Measurements from ENCODE around the gene ESAM. TPM values are rescaled to one million over a fixed set of nuclear protein-coding genes. Genes with fewer than 3 reads are reported as not detected.

Gene ESAM
- total RNA-seq, 5 donors from 2014 or later (not counting 1 experiment from before 2014, with no cell fraction given), result 1.2 to 3.5 (median 2.5) TPM

DNA sequence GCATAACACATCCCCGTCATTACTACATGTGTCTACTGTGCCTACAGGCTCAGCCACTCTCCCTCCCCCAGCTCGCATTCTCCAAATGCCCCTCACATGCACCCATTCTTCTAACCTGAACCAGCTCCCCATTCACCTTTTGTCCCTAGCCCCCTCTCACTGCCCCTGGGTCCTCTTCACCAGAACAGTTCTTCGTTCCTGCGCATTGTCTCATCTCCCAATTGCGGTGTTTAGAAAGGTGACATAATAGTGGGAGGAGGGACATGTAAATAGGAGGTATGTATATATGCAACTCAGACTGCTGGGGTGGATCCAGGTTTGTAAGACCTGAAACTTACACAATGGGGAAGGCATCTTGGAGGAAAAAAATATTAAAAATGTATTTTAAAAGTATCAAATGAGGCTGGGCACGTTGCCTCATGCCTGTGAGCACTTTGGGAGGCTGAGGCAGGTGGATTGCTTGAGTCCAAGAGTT is 5.3 kb downstream of the ESAM start:
- Mint-ChIP-seq H3K9me3 (no peaks in the 10 kb centered on the region), H3K27ac (peak overlapping the region in 1 of 2 donors; percentile 24), H3K36me3 (no peaks in the 10 kb centered on the region), H3K4me3 (no peak overlapping the region), H3K4me1 (peaks cover 18 to 43% (median 22%) of the 10 kb centered on the region in 3 donors), H3K27me3 (peaks cover 29 to 57% of the 10 kb centered on the region in 2 donors)
- peaks cover 16 to 43% of the 10 kb centered on the region in 2 experiments for H3K4me1 ChIP-seq (ENCODE audit: control insufficient read depth in 1 of 2, extremely low read depth in 1 of 2, insufficient read depth in 2 of 2, low read length in 2 of 2)
- H3K27ac ChIP-seq (ENCODE audit: low read length), result no peak overlapping the region
- no peaks in the 10 kb centered on the region for H3K9me3 ChIP-seq
- POLR2A ChIA-PET, result no interaction called here
- H3K36me3 ChIP-seq (ENCODE audit: control insufficient read depth in 2 of 2, extremely low read depth in 1 of 2, insufficient read depth in 1 of 2, low read length in 1 of 2), result no peaks in the 10 kb centered on the region
- 89% methylated on average over 1 of the region's 6 CpGs for WGBS (ENCODE audit: insufficient coverage)
- H3K27me3 ChIP-seq (replicated peaks in 1 of 2; ENCODE audit: control insufficient read depth in 2 of 2, extremely low read depth in 1 of 2, insufficient read depth in 2 of 2, low read length in 1 of 2), result peaks cover 0 to 80% of the 10 kb centered on the region in 2 experiments
- DNase-seq, result no peak
- ATAC-seq (replicated peaks in 1 of 4), result no peak
- no peak overlapping the region for H3K4me3 ChIP-seq (ENCODE audit: control insufficient read depth in 1 of 2, extremely low read depth in 1 of 2, low read length in 1 of 2)
- CTCF ChIA-PET, result interaction anchor here in 1 of 2 donors (0.5 kb wide), 1 partner anchor 83 kb away, joined by 3 read pairs; the partner anchor contains the start of gene SPA17

DNA sequence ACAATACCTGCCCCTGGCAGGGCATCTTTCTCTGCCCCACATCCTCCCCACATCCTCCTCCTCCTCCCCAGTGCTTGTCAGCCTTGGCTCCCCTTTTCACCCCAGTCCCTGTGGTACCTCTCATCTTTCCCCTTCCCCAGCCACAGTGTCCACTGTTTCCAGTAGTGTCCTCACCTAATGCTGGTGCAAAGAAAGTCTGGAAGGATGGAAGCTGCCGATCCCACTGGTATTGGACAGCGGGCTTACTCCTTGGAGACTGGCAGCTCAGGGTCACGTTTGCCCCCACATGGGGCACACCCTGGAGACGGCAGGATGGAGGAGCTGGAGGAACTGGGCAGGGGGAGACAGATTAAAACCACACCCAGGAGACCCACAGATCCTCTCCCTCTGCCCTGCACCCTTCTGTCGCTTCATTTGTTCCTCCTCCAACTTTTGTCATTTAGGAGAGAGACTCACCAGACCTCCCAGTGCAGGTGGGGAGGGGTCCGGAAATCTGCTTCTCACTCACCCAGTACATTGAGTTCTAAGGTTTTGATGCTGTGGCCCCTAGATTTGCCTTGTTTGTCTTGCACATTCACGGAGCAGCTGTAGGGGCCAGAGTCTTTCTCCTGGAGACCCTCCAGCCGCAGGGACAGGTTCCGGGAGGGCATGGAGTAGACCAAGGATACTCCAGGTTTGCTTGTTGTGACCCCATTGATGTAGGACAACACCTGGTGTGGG is 5.9 kb downstream of the ESAM start:
- H3K9me3 ChIP-seq, result no peaks in the 10 kb centered on the region
- H3K27me3 Mint-ChIP-seq, result peaks cover 29 to 52% of the 10 kb centered on the region in 2 donors
- CTCF ChIA-PET, result interaction anchor here in 1 of 2 donors (0.5 to 1.2 kb wide), 2 partner anchors 10 to 82 kb away, joined by 3 to 11 read pairs; partner anchors contain the start of gene SPA17
- POLR2A ChIA-PET, result no interaction called here
- H3K36me3 Mint-ChIP-seq, result no peaks in the 10 kb centered on the region
- H3K27me3 ChIP-seq (replicated peaks in 1 of 2; ENCODE audit: control insufficient read depth in 2 of 2, extremely low read depth in 1 of 2, insufficient read depth in 2 of 2, low read length in 1 of 2), result peaks cover 0 to 79% of the 10 kb centered on the region in 2 experiments
- peak in 1 of 4 experiments; percentile 21 for ATAC-seq (replicated peaks in 1 of 4)
- no peak for DNase-seq
- no peak overlapping the region for H3K27ac Mint-ChIP-seq
- H3K4me1 ChIP-seq (ENCODE audit: control insufficient read depth in 1 of 2, extremely low read depth in 1 of 2, insufficient read depth in 2 of 2, low read length in 2 of 2), result peaks cover 15 to 39% of the 10 kb centered on the region in 2 experiments
- H3K36me3 ChIP-seq (ENCODE audit: control insufficient read depth in 2 of 2, extremely low read depth in 1 of 2, insufficient read depth in 1 of 2, low read length in 1 of 2), result no peaks in the 10 kb centered on the region
- no peak overlapping the region for H3K4me3 Mint-ChIP-seq
- 87% methylated on average over 3 of the region's 9 CpGs for WGBS (ENCODE audit: insufficient coverage)
- no peak overlapping the region for H3K4me3 ChIP-seq (ENCODE audit: control insufficient read depth in 1 of 2, extremely low read depth in 1 of 2, low read length in 1 of 2)
- H3K9me3 Mint-ChIP-seq, result no peaks in the 10 kb centered on the region
- peaks cover 18 to 38% (median 18%) of the 10 kb centered on the region in 3 donors for H3K4me1 Mint-ChIP-seq
- H3K27ac ChIP-seq (ENCODE audit: low read length), result no peak overlapping the region

DNA sequence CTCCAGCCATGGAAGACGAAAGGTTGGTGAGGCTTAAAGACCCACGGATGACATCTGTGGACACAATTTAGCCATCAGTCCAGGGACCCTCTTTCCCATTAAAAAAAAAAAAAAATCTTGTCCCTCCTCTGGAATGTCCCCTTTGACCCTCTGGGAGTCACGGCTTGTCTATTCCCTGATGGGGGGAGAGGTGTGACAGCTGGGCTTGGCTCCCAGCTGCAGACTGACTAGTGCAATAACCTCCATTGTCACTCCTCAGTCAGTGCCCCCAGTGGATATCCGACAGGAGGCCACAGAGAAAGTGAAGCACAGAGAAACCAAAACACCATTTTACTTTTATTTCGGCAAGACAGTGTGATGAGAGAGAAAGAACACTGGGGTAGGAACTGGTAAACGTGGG is 7.4 kb downstream of the ESAM start:
- Mint-ChIP-seq H3K36me3 (no peaks in the 10 kb centered on the region), H3K4me1 (peaks cover 11 to 39% (median 12%) of the 10 kb centered on the region in 3 donors), H3K27me3 (peaks cover 21 to 43% of the 10 kb centered on the region in 2 donors), H3K27ac (peak overlapping the region in 1 of 2 donors; percentile 25), H3K4me3 (no peak overlapping the region), H3K9me3 (no peaks in the 10 kb centered on the region)
- ChIA-PET CTCF (interaction anchor here in 1 of 2 donors (1.0 to 1.2 kb wide), 2 partner anchors 8 kb away, joined by 3 to 11 read pairs; no protein-coding TSS in a partner anchor), POLR2A (no interaction called here)
- DNase-seq (no peak), ATAC-seq (replicated peaks in 1 of 4) (no peak)
- H3K36me3 ChIP-seq (ENCODE audit: control insufficient read depth in 2 of 2, extremely low read depth in 1 of 2, insufficient read depth in 1 of 2, low read length in 1 of 2), result no peaks in the 10 kb centered on the region
- no peaks in the 10 kb centered on the region for H3K9me3 ChIP-seq
- H3K27me3 ChIP-seq (replicated peaks in 1 of 2; ENCODE audit: control insufficient read depth in 2 of 2, extremely low read depth in 1 of 2, insufficient read depth in 2 of 2, low read length in 1 of 2), result peaks cover 0 to 67% of the 10 kb centered on the region in 2 experiments
- peaks cover 12 to 25% of the 10 kb centered on the region in 2 experiments for H3K4me1 ChIP-seq (ENCODE audit: control insufficient read depth in 1 of 2, extremely low read depth in 1 of 2, insufficient read depth in 2 of 2, low read length in 2 of 2)
- no peak overlapping the region for H3K27ac ChIP-seq (ENCODE audit: low read length)
- H3K4me3 ChIP-seq (ENCODE audit: control insufficient read depth in 1 of 2, extremely low read depth in 1 of 2, low read length in 1 of 2), result no peak overlapping the region
- WGBS (ENCODE audit: insufficient coverage), result 75% methylated on average over 2 of the region's 6 CpGs

DNA sequence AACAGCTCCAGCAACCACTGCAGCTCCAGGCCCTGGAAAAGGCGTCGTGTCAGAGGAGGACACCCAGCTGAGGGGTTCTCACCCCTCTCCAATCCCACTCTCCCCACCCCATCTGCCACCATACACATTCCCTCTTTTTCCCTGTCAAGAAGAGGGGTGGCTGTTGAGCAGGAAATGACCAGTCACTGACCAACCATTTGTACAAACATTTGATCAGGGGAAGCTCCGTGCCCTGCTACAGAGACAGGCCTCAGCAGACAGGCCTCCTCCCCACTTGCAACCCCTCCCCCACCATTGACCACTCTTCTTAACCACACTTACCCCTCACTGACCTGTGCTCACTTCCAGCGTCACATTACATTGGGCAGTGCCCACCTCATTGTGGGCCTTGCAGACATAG is 7.8 kb downstream of the ESAM start:
- peaks cover 8 to 21% of the 10 kb centered on the region in 2 experiments for H3K4me1 ChIP-seq (ENCODE audit: control insufficient read depth in 1 of 2, extremely low read depth in 1 of 2, insufficient read depth in 2 of 2, low read length in 2 of 2)
- no peak overlapping the region for H3K27ac ChIP-seq (ENCODE audit: low read length)
- Mint-ChIP-seq H3K9me3 (no peaks in the 10 kb centered on the region), H3K4me1 (peaks cover 10 to 37% (median 10%) of the 10 kb centered on the region in 3 donors), H3K27ac (peak overlapping the region in 1 of 2 donors; percentile 25), H3K27me3 (peaks cover 21 to 43% of the 10 kb centered on the region in 2 donors), H3K36me3 (no peaks in the 10 kb centered on the region), H3K4me3 (no peak overlapping the region)
- H3K27me3 ChIP-seq (replicated peaks in 1 of 2; ENCODE audit: control insufficient read depth in 2 of 2, extremely low read depth in 1 of 2, insufficient read depth in 2 of 2, low read length in 1 of 2), result peaks cover 0 to 63% of the 10 kb centered on the region in 2 experiments
- ATAC-seq (replicated peaks in 1 of 4) (no peak), DNase-seq (no peak)
- POLR2A ChIA-PET, result no interaction called here
- H3K4me3 ChIP-seq (ENCODE audit: control insufficient read depth in 1 of 2, extremely low read depth in 1 of 2, low read length in 1 of 2), result no peak overlapping the region
- no peaks in the 10 kb centered on the region for H3K36me3 ChIP-seq (ENCODE audit: control insufficient read depth in 2 of 2, extremely low read depth in 1 of 2, insufficient read depth in 1 of 2, low read length in 1 of 2)
- WGBS (ENCODE audit: insufficient coverage), result 86% methylated on average over 1 of the region's 4 CpGs
- no peaks in the 10 kb centered on the region for H3K9me3 ChIP-seq
- CTCF ChIA-PET, result interaction anchor here (0.6 to 1.0 kb wide), 2 partner anchors 8 to 105 kb away, joined by 3 read pairs; no protein-coding TSS in a partner anchor

DNA sequence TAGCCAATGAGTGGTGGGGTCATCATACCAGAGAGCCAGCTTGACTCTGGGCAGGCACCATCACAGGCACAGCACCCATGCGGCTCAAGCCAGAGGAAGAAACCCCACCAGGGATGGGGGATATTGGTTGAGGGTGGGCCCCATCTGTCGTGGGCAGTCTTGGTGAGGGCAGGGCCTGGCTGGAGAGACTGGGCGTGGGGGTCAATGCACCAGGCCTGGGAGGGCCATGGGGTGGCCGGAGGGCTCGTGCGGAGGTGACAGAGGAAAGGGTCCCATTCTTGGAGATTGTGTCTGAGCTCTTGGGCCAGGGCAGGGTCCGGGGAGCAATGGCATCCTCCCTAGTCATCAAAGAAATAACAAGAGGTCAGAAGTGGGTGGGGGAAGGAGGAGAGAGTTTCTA is 8.5 kb downstream of the ESAM start:
- Histone ChIP-seq H3K27me3 (replicated peaks in 1 of 2; ENCODE audit: control insufficient read depth in 2 of 2, extremely low read depth in 1 of 2, insufficient read depth in 2 of 2, low read length in 1 of 2) (peaks cover 0 to 56% of the 10 kb centered on the region in 2 experiments), H3K9me3 (no peaks in the 10 kb centered on the region), H3K27ac (ENCODE audit: low read length) (no peak overlapping the region), H3K4me3 (ENCODE audit: control insufficient read depth in 1 of 2, extremely low read depth in 1 of 2, low read length in 1 of 2) (no peak overlapping the region), H3K36me3 (ENCODE audit: control insufficient read depth in 2 of 2, extremely low read depth in 1 of 2, insufficient read depth in 1 of 2, low read length in 1 of 2) (no peaks in the 10 kb centered on the region), H3K4me1 (ENCODE audit: control insufficient read depth in 1 of 2, extremely low read depth in 1 of 2, insufficient read depth in 2 of 2, low read length in 2 of 2) (peaks cover 2 to 14% of the 10 kb centered on the region in 2 experiments)
- no peak overlapping the region for H3K4me3 Mint-ChIP-seq
- H3K27ac Mint-ChIP-seq, result no peak overlapping the region
- DNase-seq, result no peak
- peaks cover 7 to 38% (median 7%) of the 10 kb centered on the region in 3 donors for H3K4me1 Mint-ChIP-seq
- no peaks in the 10 kb centered on the region for H3K9me3 Mint-ChIP-seq
- CTCF ChIA-PET, result interaction anchor here in 1 of 2 donors (0.5 kb wide), 1 partner anchor 1516 kb away, joined by 5 read pairs; no protein-coding TSS in a partner anchor
- no peaks in the 10 kb centered on the region for H3K36me3 Mint-ChIP-seq
- H3K27me3 Mint-ChIP-seq, result peaks cover 21 to 37% of the 10 kb centered on the region in 2 donors
- 92% methylated on average over 6 of the region's 7 CpGs for WGBS (ENCODE audit: insufficient coverage)
- POLR2A ChIA-PET, result no interaction called here
- ATAC-seq (replicated peaks in 1 of 4), result no peak

DNA sequence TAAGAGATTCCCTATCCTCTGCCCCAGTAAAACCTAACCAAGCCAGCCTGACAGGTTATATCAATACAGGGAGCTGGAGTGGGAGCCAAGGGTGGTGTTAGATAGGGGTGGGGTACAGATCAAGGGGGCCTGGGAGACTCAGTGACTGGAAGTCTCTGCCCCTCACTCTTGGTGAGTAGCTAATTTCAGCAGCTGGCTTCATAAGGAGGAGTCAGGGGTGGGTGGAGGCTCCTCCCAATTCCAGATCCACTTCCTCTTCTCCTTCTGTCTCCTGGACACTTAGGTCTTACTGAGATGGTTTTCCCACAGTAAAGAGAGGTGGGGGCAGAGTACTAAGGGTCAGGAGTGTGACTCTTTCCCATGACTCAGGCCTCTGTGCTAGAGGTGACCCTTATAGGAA is 8.9 kb downstream of the ESAM start:
- no peak overlapping the region for H3K27ac Mint-ChIP-seq
- POLR2A ChIA-PET, result no interaction called here
- DNase-seq, result no peak

More for the DNA sequence above, 8.9 kb downstream of the ESAM start:
- H3K9me3 ChIP-seq, result no peaks in the 10 kb centered on the region
- H3K4me1 ChIP-seq (ENCODE audit: control insufficient read depth in 1 of 2, extremely low read depth in 1 of 2, insufficient read depth in 2 of 2, low read length in 2 of 2), result peaks cover 0 to 13% of the 10 kb centered on the region in 2 experiments
- Mint-ChIP-seq H3K9me3 (no peaks in the 10 kb centered on the region), H3K4me1 (peaks cover 3 to 35% (median 4%) of the 10 kb centered on the region in 3 donors), H3K4me3 (no peak overlapping the region), H3K27me3 (peaks cover 17 to 33% of the 10 kb centered on the region in 2 donors), H3K36me3 (no peaks in the 10 kb centered on the region)
- H3K27me3 ChIP-seq (replicated peaks in 1 of 2; ENCODE audit: control insufficient read depth in 2 of 2, extremely low read depth in 1 of 2, insufficient read depth in 2 of 2, low read length in 1 of 2), result peaks cover 0 to 52% of the 10 kb centered on the region in 2 experiments
- H3K4me3 ChIP-seq (ENCODE audit: control insufficient read depth in 1 of 2, extremely low read depth in 1 of 2, low read length in 1 of 2), result no peak overlapping the region
- H3K36me3 ChIP-seq (ENCODE audit: control insufficient read depth in 2 of 2, extremely low read depth in 1 of 2, insufficient read depth in 1 of 2, low read length in 1 of 2), result no peaks in the 10 kb centered on the region
- CTCF ChIA-PET, result interaction anchor here (0.5 to 1.1 kb wide), 4 partner anchors 9 to 1516 kb away, joined by 3 to 5 read pairs (median 4); no protein-coding TSS in a partner anchor
- ATAC-seq (replicated peaks in 1 of 4), result no peak
- H3K27ac ChIP-seq (ENCODE audit: low read length), result no peak overlapping the region
